DOHH2 (cell line): ENCODE results near the gene CACNA1D.

ENCODE experiments used
- H3F3A ChIP-seq: fragments of 200-600 bp; sonication (generic), shearing (Covaris generic); 2 replicates; pipeline ENCODE4 v1.6.0; 2016; ENCODE audit warnings: antibody characterized with exemption, mild to moderate bottlenecking; ENCODE audit not compliant: control insufficient read depth, insufficient read depth
- H3K27ac ChIP-seq: fragments of 200-600 bp; sonication (generic); 2 replicates; pipeline ENCODE4 v1.5.1; 2014; ENCODE audit warnings: low read depth, mild to moderate bottlenecking, low read length, moderate library complexity
- H3K27me3 ChIP-seq: fragments of 200-600 bp; sonication (generic); 2 replicates; pipeline ENCODE4 v1.6.1; 2014; ENCODE audit warnings: mild to moderate bottlenecking, low read length, mixed read lengths; ENCODE audit not compliant: control insufficient read depth
- H3K36me3 ChIP-seq: fragments of 200-600 bp; sonication (generic); 2 replicates; pipeline ENCODE4 v1.6.1; 2014; ENCODE audit warnings: mild to moderate bottlenecking, low read length, moderate library complexity, mixed read lengths; ENCODE audit not compliant: control insufficient read depth
- H3K4me1 ChIP-seq: fragments of 200-600 bp; sonication (generic); 2 replicates; pipeline ENCODE4 v1.6.1; 2014; ENCODE audit warnings: mild to moderate bottlenecking, low read length, mixed read lengths; ENCODE audit not compliant: control insufficient read depth
- H3K4me2 ChIP-seq: fragments of 200-600 bp; sonication (generic); 2 replicates; pipeline ENCODE4 v1.6.0; 2014; ENCODE audit warnings: mild to moderate bottlenecking, low read length, moderate library complexity
- H3K4me3 ChIP-seq: fragments of 200-600 bp; sonication (generic); 2 replicates; pipeline ENCODE4 v1.5.1; 2014; ENCODE audit warnings: mild to moderate bottlenecking, low read length, mixed read lengths
- H3K79me2 ChIP-seq: fragments of 200-600 bp; sonication (generic); 2 replicates; pipeline ENCODE4 v1.6.1; 2014; ENCODE audit warnings: mild to moderate bottlenecking, low read length, mixed read lengths; ENCODE audit not compliant: control insufficient read depth
- H3K9me2 ChIP-seq: fragments of 200-600 bp; sonication (generic); replicated peaks from 2 replicates; pipeline ENCODE4 v1.6.1; 2014; ENCODE audit warnings: mild to moderate bottlenecking, low read length, mixed read lengths; ENCODE audit not compliant: control insufficient read depth
- H3K9me3 ChIP-seq: fragments of 200-600 bp; sonication (generic); 2 replicates; pipeline ENCODE4 v1.6.1; 2014; ENCODE audit warnings: antibody characterized with exemption, low read length, mixed read lengths; ENCODE audit not compliant: control insufficient read depth, insufficient read depth
- H4K20me1 ChIP-seq: fragments of 200-600 bp; sonication (generic); 2 replicates; pipeline ENCODE4 v1.6.0; 2014; ENCODE audit warnings: low read depth, mild to moderate bottlenecking, antibody characterized with exemption, low read length, moderate library complexity; ENCODE audit not compliant: control insufficient read depth, insufficient read depth
- CTCF ChIP-seq: fragments of 200-600 bp; sonication (generic); IDR thresholded peaks from one replicate; pipeline ENCODE4 v1.5.1; 2014; ENCODE audit warnings: antibody characterized with exemption, mild to moderate bottlenecking, low read depth, low read length; ENCODE audit not compliant: poor library complexity, severe bottlenecking
- EZH2phosphoT487 ChIP-seq: fragments of 200-600 bp; sonication (generic); IDR thresholded peaks from 2 replicates; pipeline ENCODE4 v1.6.1; 2017; ENCODE audit warnings: borderline replicate concordance, mild to moderate bottlenecking, antibody characterized with exemption, low read length, moderate library complexity, mixed read lengths

The CACNA1D gene

GRCh38 chr3:53650928-53651661 is 156.7 kb downstream of the CACNA1D start:
- Histone ChIP-seq H3K9me2 (no peaks in the 10 kb centered on the region), H3K4me1 (no peaks in the 10 kb centered on the region), H3K27ac (no peak overlapping the region)

GRCh38 chr3:53651927-53652326 is 157.5 kb downstream of the CACNA1D start:
- Histone ChIP-seq H3K27me3 (peaks cover 13% of the 10 kb centered on the region; the same call in 1 of the 2 replicates), H3K9me3 (no peaks in the 10 kb centered on the region), H3F3A (no peaks in the 10 kb centered on the region), H3K4me1 (no peaks in the 10 kb centered on the region), H4K20me1 (no peaks in the 10 kb centered on the region), H3K36me3 (no peaks in the 10 kb centered on the region), H3K4me2 (no peak overlapping the region), H3K4me3 (no peak overlapping the region), H3K27ac (no peak overlapping the region), H3K79me2 (no peaks in the 10 kb centered on the region), H3K9me2 (no peaks in the 10 kb centered on the region)
- TF ChIP-seq EZH2phosphoT487 (no peak), CTCF (no peak)

More at GRCh38 chr3:53650928-53651661, 156.7 kb downstream of the CACNA1D start:
- no peaks in the 10 kb centered on the region for H3K79me2 ChIP-seq
- no peak overlapping the region for H3K4me2 ChIP-seq
- no peaks in the 10 kb centered on the region for H4K20me1 ChIP-seq
- TF ChIP-seq CTCF = no peak
- TF ChIP-seq EZH2phosphoT487 = no peak
- H3K36me3 ChIP-seq = no peaks in the 10 kb centered on the region
- no peaks in the 10 kb centered on the region for H3K9me3 ChIP-seq
- no peak overlapping the region for H3K4me3 ChIP-seq
- H3K27me3 ChIP-seq = peaks cover 17% of the 10 kb centered on the region; the same call in 1 of the 2 replicates
- H3F3A ChIP-seq = no peaks in the 10 kb centered on the region

GRCh38 chr3:53657651-53658050 is 163.2 kb downstream of the CACNA1D start:
- H3K4me2 ChIP-seq = no peak overlapping the region
- TF ChIP-seq EZH2phosphoT487 (no peak), CTCF (no peak)
- no peaks in the 10 kb centered on the region for H3F3A ChIP-seq
- H3K9me2 ChIP-seq = no peaks in the 10 kb centered on the region
- no peak overlapping the region for H3K27ac ChIP-seq
- H3K27me3 ChIP-seq = 0 out of 2 replicates have a peak, but pooled peaks cover 3% of the 10 kb centered on the region
- H3K4me3 ChIP-seq = no peak overlapping the region
- no peaks in the 10 kb centered on the region for H4K20me1 ChIP-seq
- H3K36me3 ChIP-seq = no peaks in the 10 kb centered on the region
- H3K9me3 ChIP-seq = no peaks in the 10 kb centered on the region
- no peaks in the 10 kb centered on the region for H3K4me1 ChIP-seq
- no peaks in the 10 kb centered on the region for H3K79me2 ChIP-seq
